ENCODE measurements around the gene ACACB.

The ACACB gene

GRCh38 chr12:109291521-109292341, 175.3 kb downstream of the ACACB start:
- no peak overlapping the region for H3K9ac ChIP-seq (ENCODE audit: low read length)
- H3K79me2 ChIP-seq (ENCODE audit: insufficient read depth, low read length): no peaks in the 10 kb centered on the region
- H3K9me2 ChIP-seq (ENCODE audit: low read depth, low read length): no peaks in the 10 kb centered on the region
- no peaks in the 10 kb centered on the region for H3K36me3 ChIP-seq (ENCODE audit: insufficient read depth, low read length)
- no peak overlapping the region for H3K4me2 ChIP-seq (ENCODE audit: low read length)
- no peaks in the 10 kb centered on the region for H3F3A ChIP-seq (ENCODE audit: insufficient read depth, low read length)
- H3K9me3 ChIP-seq (ENCODE audit: low read length): no peaks in the 10 kb centered on the region
- H3K27me3 ChIP-seq (ENCODE audit: insufficient read depth, low read length): no peaks in the 10 kb centered on the region
- H2AFZ ChIP-seq (ENCODE audit: low read length): no peak overlapping the region
- H3K4me1 ChIP-seq (ENCODE audit: insufficient read depth, low read length, severe bottlenecking): no peaks in the 10 kb centered on the region
- H4K20me1 ChIP-seq (ENCODE audit: insufficient read depth, low read length): no peaks in the 10 kb centered on the region
- no peak overlapping the region for H3K27ac ChIP-seq (ENCODE audit: low read depth, low read length, poor library complexity, severe bottlenecking)
- no peak overlapping the region for H3K4me3 ChIP-seq (ENCODE audit: low read depth, low read length, poor library complexity, severe bottlenecking)
- TF ChIP-seq CTCF (IDR thresholded peaks at IDR 0.05; ENCODE audit: low read length) (no peak), EZH2 (IDR thresholded peaks at IDR 0.05; ENCODE audit: borderline replicate concordance, low read length) (no peak)

GRCh38 chr12:109292342-109292711, 175.9 kb downstream of the ACACB start:
- Histone ChIP-seq H3K79me2 (ENCODE audit: insufficient read depth, low read length) (no peaks in the 10 kb centered on the region), H2AFZ (ENCODE audit: low read length) (no peak overlapping the region), H3K9me2 (ENCODE audit: low read depth, low read length) (no peaks in the 10 kb centered on the region), H3K27ac (ENCODE audit: low read depth, low read length, poor library complexity, severe bottlenecking) (no peak overlapping the region), H3K36me3 (ENCODE audit: insufficient read depth, low read length) (no peaks in the 10 kb centered on the region), H3K4me3 (ENCODE audit: low read depth, low read length, poor library complexity, severe bottlenecking) (no peak overlapping the region), H3K4me1 (ENCODE audit: insufficient read depth, low read length, severe bottlenecking) (no peaks in the 10 kb centered on the region), H3K27me3 (ENCODE audit: insufficient read depth, low read length) (no peaks in the 10 kb centered on the region), H4K20me1 (ENCODE audit: insufficient read depth, low read length) (no peaks in the 10 kb centered on the region), H3K4me2 (ENCODE audit: low read length) (no peak overlapping the region), H3K9ac (ENCODE audit: low read length) (no peak overlapping the region), H3F3A (ENCODE audit: insufficient read depth, low read length) (no peaks in the 10 kb centered on the region), H3K9me3 (ENCODE audit: low read length) (no peaks in the 10 kb centered on the region)
- no peak for TF ChIP-seq CTCF (IDR thresholded peaks at IDR 0.05; ENCODE audit: low read length)
- TF ChIP-seq EZH2 (IDR thresholded peaks at IDR 0.05; ENCODE audit: borderline replicate concordance, low read length): no peak

GRCh38 chr12:109293106-109293505, 176.7 kb downstream of the ACACB start:
- no peak overlapping the region for H3K9ac ChIP-seq (ENCODE audit: low read length)
- H3K27ac ChIP-seq (ENCODE audit: low read depth, low read length, poor library complexity, severe bottlenecking): no peak overlapping the region
- no peak overlapping the region for H3K4me2 ChIP-seq (ENCODE audit: low read length)
- H3K36me3 ChIP-seq (ENCODE audit: insufficient read depth, low read length): no peaks in the 10 kb centered on the region
- H2AFZ ChIP-seq (ENCODE audit: low read length): no peak overlapping the region
- H3K4me3 ChIP-seq (ENCODE audit: low read depth, low read length, poor library complexity, severe bottlenecking): no peak overlapping the region
- TF ChIP-seq CTCF (IDR thresholded peaks at IDR 0.05; ENCODE audit: low read length) (no peak), EZH2 (IDR thresholded peaks at IDR 0.05; ENCODE audit: borderline replicate concordance, low read length) (no peak)
- no peaks in the 10 kb centered on the region for H3K27me3 ChIP-seq (ENCODE audit: insufficient read depth, low read length)
- H4K20me1 ChIP-seq (ENCODE audit: insufficient read depth, low read length): no peaks in the 10 kb centered on the region
- H3K79me2 ChIP-seq (ENCODE audit: insufficient read depth, low read length): no peaks in the 10 kb centered on the region
- H3K9me3 ChIP-seq (ENCODE audit: low read length): no peaks in the 10 kb centered on the region
- H3K9me2 ChIP-seq (ENCODE audit: low read depth, low read length): no peaks in the 10 kb centered on the region
- no peaks in the 10 kb centered on the region for H3F3A ChIP-seq (ENCODE audit: insufficient read depth, low read length)
- no peaks in the 10 kb centered on the region for H3K4me1 ChIP-seq (ENCODE audit: insufficient read depth, low read length, severe bottlenecking)

Measured in OCI-LY1 (cell line).